NCI-H748 (cell line): ENCODE results near the gene UBE2H.
"Not testable (repeated sequence)": the region's sequence is repeated elsewhere in the genome, so short reads cannot be mapped to it uniquely, and the experiment has no call there.

Experiments
- DNase-seq: peaks from one replicate; lab custom pipeline; 2025; ENCODE audit not compliant: unreplicated experiment; lab: John Stamatoyannopoulos, UW

UBE2H gene

DNA sequence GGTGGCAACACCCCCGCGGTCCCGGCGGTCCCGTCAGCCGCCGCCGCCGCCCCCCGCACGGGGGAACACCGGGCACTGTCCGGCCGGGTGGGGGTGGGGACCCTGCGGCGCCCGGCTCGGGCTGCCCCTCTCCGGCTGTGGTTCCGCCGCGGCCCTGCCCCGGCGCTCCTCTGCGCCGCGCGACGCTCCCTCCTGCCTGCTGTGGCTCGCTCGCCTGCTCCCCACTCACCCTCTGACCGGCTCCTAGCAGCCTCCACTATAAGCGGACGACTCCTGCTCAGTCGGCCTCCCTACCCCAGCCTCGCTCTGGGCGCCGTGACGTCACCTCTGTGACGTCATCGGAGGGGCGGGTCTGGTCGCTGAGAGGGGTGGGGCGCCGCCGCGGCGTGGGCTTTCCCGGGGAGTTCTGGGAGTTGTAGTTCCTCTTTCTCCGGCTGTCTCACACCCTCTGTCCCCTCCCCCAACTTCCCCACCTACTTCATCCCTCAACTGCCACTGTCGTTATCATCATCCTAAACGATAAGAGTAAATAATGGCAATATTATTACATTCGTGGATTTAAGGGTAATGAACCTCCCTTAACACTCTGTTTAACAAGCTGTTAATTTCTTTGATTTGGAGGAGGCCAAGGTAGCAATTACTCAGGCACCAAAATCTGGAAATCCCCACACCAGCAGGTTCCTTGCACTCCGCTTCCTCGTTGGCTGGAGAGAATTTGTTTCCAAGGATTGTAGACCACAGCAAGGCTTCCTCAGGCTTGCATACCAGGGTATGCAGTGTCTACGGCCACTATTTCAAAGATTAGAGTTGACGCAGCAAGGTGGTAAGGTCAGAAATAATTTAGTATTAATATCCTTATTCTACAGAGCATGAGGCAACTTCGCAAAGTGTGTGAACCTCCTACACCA is at the start of gene UBE2H:
Gene UBE2H (minus strand): TSS at position 308 of the 908 bp plus-strand sequence. CDS start 405 bp downstream, outside the sequence.
- DNase-seq: peak; percentile 92

DNA sequence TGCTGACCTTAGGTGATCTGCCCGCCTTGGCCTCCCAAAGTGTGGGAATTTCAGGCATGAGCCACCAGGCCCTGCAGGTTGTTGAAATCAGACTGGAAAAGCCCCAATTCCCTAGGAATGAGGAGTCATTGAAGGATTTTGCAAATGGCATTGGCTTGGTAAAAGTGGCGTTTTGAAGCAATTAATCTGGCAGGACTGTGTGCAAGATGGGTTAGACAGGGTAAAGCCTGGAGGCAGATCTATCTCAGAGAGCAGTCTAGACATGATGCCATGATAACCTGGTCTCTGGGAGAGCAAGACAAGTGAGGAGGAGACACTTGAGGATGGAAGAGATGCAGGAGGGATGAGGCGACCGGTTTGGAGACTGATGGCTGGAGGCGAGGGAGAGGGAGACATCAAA is 45.7 kb upstream of the UBE2H start:
- DNase-seq: no peak

DNA sequence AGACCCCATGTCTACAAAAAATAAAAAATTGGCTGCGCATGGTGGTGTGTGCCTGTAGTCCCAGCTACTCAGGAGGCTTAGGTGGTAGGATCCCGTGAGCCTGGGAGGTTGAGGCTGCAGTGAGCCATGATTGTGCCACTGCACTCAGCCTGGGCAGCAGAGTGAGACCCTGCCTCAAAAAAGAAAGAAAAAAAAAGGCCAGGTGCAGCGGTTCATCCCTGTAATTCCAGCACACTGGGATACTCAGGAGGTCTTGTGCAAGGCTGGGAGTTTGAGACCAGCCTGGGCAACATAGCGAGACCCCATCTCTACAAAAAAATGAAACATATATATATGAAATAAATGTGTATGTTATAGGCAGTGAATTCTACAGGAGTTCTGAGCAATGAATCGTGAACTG is 44.5 kb upstream of the UBE2H start:
- no peak for DNase-seq

DNA sequence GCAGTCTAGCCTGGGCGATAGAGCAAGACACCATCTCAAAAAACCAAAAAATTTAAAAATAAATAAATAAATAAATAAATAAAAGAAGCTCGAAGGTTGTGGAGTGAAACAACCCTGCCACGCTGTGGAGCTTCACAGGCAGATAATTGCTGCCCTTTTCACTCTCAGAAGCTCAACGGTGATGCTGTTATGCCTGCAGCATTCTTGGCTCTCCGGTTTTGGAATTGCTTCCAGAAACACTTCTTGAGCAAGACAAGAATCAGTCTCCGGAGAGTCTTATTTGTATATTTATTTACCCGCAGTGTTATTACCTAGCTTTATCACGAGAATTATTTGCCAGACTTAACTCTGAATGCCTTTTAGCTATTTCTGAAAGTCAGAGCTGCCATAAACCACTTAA is 40.5 kb upstream of the UBE2H start:
- DNase-seq: no peak

DNA sequence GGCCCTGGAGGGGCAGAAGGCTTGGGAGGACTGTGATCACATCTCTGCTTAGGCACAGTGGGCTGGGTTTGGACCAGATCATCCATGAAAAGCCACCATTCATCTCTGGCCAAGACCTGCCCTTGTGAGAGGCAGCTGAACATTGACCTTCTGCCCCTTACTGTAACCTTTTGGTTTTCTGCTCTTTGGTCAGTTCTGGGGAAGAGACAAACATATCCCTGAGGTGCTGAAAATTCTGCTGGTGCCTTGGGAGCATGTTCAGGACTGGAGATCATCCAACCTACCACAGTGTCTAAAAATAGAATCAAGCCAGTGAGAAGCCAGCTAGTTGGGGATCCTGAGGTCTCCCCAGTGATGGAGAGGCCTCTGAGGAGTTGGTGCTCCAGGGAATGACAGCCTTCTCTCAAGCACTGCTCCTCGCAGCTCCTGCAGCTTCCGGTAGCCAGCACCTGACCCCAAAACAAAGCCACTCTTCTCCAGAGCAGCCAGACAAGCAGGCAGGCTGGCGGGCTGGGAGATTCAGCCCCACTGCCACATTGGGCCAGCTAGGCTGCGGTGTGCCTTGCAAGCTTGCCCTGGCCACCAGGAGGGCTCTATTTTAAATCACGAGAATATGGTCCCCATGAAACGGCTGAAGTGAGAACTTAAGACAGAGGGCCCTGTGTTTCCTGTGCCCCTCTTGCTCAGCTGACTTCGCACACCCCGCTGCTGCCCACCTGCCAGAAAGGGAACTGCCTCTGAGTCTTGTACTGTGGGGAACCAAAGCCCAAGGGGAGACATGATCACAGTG is 37.8 kb upstream of the UBE2H start:
- no peak for DNase-seq

DNA sequence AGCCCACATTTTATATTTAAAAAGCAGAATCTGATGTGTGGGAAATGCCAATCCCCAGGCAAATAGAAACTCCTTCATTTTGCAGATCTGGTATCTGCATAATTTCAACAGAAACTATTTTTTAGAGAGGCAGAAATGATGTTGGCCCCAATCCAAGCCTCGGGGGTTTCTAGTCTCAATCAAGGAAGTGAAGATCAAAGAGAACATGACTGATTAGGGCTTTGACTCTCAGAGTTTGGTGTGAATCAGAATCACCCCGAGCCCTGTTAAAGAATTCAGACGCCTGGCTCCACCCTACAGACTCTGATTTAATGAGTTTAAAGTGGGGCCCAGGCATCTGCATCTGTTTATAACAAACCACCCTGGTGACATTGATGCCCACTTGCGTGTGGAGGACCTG is 36.7 kb upstream of the UBE2H start:
- no peak for DNase-seq

DNA sequence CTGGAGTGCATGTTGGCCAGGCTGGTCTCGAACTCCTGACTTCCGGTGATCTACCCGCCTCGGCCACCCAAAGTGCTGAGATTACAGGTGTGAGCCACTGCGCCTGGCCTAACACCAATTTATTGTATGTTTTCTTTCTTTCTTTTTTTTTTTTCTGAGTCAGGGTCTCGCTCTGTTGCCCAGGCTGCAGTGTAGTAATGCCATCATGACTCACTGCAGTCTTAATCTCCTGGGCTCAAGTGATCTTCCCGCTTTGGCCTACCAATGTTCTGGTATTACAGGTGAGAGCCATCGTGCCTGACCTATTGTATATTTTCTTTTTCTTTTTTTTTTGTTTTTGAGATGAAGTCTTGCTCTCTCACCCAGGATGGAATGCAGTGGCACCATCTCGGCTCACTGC is 33.8 kb upstream of the UBE2H start:
- no peak for DNase-seq

DNA sequence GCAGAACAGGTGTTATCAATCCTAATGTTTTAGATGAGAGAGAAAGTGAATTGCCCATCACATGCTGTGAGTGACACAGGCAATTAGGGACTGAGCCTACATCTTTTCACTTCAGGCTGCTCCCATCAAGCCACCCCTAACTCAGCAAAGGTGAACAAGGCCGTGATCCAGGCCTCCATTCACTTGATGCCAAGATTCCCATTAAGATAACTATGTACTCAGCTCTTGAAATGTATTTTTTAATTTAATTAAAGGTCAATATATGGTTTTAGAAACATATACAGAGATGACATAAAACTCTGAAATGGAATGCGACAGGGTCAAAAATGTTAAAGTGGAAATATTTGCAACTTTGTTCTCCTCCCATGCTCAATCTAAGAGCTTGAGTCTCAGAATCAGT is 27.9 kb upstream of the UBE2H start:
- DNase-seq: no peak

DNA sequence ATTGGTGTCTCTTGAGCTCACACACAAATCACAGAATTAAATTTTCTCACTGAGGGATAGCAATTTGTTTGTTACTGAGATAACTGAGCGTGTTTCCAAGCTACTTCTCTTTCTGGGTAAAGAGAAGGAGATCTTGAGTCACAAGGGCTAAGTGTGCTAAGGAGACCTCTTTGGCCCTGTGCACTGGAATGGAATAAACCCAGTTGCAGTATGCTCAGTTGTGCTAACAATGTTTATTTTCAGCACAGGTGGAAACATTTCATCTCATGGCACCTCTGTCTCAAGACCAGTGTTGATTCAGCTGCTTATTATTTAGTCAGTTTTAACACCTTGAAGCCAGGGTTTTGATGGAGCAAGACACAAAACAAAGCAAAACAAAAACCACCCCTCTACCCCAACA is 22.5 kb upstream of the UBE2H start:
- peak; percentile 47 for DNase-seq

DNA sequence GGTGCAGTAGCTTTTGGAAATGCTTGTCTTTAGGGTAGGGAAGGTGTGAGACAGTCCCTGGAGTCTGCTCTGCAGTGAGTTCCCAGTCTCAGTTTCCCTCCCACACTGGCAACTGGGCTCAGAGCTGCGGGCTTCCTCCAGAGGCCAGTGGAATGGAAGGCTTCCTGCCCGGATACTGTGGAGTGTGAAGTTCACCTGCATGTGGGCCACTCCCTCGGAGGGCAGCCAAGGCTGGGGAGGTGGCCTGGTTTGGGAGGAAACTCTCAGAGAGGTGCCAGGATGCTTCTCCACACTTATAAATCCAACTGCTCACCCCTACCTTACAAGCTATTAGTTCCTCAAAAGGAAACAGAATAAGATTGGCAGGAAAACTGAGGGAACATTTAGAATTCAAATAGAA is 18.1 kb upstream of the UBE2H start:
- DNase-seq: no peak

DNA sequence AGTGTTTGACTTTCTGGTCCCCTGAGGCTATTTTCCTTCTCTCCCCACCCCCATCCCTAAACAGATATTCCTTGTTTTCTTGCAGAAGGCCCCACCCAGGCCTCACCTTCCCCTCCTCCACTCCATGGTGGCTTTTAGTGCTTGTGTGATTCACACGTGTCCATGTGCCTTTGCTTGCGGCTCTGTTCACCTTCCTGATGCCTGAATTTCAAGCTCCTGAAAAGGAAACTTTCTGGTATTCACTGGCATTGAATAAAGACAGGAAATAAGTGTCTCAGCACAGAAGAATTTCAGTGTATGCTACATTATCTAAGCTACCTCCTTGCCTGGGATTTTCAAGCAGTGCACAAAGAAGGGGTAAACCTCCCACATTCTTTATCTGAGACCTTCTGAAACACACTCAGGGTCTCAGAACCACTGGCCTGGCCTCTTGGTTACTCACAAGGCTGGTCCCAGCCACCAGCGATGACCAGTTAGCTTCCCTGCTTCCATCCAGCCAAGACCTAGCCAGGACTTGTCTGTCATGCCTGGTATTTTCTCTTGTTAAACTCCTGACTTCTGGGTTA is 17.2 kb upstream of the UBE2H start:
- peak; percentile 52 for DNase-seq

DNA sequence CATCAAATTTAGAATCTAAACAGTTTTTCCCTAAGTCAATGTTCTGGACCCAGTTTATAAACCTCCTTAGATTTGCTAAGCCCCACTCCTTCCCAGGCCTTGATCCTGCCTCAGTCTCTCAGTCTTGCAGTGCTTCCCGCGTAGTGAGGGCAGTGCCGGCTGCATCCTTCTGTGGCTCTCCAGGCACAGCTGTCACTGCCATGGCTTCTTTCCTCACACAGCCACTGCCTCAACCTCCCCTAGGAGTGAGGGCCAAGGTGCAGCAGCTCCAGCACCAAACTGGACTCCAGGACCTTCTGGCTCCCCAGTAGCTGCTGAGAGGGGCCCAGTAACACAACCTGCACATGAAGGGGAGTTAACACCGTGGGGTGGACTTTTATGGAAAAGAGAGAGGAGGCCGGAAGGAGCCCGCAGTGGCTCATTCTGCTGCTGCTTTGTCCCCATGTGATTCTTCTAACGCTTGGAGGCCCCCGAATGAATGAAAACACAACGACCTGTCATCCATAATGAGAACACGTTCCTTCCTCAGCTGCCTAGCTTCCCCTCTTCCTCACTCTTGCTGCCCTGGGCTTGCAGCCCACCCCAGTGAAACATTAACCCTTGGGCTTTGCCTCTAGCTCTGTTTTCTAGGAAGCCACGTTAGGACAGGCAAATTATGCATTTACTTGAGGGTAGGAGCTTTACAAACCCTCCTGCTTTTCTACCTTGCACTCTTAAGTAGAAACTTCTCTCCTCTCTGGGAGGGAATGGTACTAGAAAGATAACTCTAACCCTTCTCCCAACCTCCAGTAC is 16.0 kb upstream of the UBE2H start:
- DNase-seq: no peak

DNA sequence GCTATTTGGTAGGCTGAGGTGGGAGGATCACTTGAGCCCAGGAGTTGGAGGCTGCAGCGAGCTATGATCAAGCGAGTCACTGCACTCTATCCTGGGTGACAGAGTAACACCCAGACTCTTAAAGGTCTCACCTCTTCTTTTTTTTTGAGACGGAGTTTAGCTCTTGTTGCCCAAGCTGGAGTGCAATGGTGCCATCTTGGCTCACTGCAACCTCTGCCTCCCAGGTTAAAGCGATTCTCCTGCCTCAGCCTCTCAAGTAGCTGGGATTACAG is 7.4 kb upstream of the UBE2H start:
- not testable (repeated sequence) for DNase-seq

DNA sequence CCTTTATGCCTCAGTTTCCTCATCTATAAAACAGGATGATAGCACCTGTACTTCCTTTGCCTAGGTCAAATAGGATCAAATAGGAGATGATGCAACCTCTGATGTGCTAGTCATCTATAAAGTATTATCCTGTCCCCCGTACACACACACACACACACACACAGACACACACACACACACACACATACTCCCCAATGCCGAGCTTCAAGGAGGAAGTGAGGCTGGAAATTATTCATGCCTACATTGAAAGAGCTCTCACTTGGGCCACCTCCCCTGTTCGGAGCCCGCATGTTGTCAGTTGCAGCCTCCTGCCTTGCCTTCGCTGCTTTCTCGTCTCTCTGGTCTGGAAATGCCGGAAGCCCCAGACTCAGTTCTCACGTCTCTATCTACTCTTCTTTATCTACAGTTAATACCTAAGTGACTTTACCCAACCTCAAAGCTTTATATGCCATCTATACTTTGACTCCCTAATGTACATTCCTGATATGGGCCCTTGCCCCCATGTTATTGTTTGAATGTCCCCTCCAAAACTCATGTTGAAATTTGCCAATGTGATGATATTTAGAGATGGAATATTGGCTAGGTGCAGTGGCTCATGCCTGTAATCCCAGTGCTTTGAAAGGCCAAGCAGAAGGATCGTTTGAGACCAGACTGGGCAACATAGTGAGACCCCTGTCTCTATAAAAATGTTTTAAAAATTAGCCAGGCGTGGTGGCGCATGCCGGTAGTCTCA is 6.9 kb upstream of the UBE2H start:
- DNase-seq: no peak

DNA sequence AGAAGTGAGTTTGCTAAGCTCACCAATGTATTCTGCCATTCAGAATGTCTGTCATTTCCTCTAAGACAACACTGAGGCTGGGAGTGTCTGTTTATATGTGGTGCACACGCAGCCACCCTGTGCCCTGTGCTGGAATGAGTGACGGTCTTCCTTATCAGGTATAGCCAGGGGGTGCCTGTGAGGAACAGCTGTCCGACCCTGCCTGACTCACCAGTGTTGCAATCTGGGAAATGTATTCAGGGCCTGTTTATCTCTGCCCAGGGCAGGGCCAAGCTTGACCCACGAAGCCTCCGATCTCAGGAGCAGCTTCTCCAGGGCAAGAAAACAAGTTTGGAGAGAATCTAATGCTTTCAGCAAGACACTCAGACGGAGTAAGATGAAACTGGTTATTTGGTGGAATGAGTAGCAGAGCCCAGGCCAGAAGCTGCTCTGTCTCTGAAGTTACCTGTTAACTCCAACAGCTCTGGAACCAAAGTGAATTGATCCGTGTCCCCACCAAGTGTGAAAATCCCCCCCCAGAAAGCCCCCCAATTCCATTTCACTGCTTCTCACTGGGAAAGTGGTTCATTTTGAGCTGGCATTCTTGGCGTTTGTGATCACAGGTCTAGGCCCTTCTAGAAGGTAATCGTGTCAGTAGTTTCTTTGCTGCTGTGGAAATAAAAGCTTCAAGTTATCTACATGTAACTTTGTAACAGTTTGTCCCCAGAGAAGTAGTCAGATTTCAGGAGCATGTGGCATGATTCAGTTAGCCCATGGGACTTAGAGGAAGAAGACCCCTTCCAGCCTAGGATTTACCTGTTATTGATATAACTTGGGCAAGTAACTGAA is 6.1 kb upstream of the UBE2H start:
- DNase-seq: no peak

DNA sequence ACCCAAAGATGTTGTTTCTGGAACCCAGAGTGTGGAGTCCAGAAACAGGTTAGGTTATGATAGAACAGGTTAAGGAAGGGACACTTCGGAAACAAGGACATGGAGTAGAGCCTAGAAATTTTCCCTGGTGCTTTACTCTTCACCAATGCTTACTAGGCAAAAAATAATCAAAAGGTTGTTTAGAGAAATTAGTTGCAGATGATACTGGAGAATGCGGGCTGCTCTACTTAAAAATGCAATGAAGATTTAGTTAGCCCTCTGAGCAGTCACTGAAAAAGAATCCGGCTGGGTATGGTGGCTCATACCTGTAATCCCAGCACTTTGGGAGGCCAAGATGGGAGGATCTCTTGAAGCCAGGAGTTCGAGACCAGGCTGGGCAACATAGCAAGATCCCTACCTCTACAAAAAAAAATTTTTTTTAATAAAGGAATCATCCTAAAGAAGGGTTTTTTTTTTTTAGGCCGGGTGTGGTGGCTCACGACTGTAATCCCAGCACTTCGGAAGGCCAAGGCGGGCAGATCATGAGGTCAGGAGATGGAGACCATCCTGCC is 3.3 kb upstream of the UBE2H start:
- DNase-seq: no peak

DNA sequence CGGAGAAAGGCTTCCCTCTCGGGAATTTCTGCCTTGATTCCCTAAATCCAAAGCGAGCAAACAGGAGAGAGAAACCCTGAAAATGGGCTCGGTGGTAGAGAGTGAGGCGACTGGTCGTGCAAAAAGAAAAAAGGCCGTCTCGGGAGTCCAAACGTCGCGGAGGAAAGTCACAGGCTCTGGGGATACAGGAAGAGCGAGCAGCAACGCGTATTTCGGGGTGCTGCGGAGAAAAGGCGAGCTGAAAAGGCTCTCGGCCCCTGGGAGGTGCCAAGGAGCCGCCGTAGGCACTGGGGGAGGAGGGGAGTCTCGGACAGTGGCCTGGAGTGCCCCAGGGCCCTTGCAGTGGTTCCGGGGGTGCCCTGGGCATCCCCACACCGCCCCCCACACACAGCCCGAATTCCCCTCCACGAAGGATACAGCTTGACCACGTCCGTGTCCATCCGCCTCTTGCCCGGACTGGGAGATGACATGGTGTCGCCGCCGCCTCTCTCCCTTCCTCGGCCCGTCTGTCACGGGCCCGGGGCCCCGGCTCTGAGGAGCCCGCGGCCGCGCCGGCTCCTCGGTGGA is 591 bp downstream of the UBE2H start:
- DNase-seq: peak; percentile 53

DNA sequence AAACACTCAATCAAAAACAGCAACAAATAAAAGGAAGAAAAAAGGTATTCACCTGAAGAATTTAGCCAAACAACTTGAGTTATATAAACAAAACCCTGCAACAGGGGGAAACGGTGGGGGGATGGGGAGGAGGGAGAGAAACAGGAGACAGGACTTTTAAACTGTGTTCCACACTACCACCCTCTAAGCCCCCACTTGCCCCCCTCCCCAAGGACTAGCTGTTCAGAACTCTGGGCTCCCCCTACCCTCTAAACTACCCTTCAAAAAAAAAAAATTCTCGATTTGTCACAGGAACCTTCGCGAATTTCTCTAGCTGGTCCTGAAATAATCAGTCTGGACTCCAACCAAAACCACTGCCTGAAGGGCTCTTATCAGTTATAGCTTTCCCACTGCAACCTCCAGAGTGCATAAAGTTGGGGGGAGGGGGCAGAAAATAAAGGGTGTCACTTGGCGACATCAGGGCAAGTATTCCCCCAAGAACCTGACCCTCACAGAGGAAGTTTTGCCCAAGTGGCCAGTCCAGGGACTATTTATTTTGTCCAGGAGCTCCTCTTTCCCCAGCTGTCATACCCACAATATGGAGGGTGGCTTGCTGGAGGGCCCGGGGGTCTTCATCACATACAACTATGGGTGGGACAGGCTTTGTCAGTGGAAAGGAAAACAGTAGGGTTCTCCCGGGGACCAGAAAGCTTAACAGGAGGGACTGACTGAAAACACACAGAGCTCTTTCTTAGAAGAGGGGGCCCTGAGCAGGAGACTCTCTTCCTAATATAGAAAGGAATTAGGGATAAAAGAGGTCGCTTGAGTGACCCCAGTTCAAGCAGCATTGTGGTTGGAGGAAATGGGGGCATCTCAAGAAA is 1.3 kb downstream of the UBE2H start:
- DNase-seq: peak; percentile 23
